ENCODE measurements around the gene PACS2.

The PACS2 gene

DNA sequence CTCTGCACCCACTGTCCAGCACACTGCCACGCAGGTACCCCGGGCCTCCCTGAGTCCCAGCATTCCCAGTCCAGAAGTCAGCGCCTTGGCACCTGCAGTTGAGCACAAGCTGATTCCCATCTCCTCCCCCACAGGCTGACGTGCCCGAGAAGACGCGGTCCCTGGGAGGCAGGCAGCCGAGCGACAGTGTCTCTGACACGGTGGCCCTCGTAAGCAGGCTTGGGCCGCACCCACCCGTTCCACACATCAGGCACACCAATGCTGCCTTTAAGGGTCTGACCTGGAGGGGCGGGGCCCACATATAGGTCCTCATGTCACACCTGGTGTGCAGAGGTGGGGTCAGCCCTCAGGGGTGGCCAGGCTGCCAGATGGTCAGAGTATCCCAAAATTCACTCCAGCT lies 65.4 kb downstream of the PACS2 start:
- TF ChIP-seq, protein P1, sequence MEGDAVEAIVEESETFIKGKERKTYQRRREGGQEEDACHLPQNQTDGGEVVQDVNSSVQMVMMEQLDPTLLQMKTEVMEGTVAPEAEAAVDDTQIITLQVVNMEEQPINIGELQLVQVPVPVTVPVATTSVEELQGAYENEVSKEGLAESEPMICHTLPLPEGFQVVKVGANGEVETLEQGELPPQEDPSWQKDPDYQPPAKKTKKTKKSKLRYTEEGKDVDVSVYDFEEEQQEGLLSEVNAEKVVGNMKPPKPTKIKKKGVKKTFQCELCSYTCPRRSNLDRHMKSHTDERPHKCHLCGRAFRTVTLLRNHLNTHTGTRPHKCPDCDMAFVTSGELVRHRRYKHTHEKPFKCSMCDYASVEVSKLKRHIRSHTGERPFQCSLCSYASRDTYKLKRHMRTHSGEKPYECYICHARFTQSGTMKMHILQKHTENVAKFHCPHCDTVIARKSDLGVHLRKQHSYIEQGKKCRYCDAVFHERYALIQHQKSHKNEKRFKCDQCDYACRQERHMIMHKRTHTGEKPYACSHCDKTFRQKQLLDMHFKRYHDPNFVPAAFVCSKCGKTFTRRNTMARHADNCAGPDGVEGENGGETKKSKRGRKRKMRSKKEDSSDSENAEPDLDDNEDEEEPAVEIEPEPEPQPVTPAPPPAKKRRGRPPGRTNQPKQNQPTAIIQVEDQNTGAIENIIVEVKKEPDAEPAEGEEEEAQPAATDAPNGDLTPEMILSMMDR (IDR thresholded peaks at IDR 0.05): no peak
- DNase-seq (ENCODE audit: low spot score): no peak
- Histone ChIP-seq H3K27ac (no peak overlapping the region), H3K4me3 (no peak overlapping the region)

DNA sequence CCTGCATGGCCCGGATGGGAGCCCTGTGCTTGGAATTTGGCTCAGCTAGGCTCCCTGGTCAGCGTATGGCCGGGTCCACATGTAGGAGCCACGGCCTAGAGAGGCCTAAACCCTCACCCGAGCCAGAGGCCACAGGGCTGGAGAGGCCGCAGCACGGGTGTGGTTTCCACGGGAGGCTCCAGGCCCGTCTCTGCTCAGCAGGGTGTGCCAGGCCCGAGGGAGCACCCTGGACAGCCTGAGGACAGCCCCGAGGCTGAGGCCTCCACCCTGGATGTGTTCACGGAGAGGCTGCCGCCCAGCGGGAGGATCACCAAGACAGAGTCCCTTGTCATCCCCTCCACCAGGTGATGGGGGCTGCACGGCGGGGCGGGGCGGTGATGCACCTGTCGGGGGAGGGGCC lies 66.2 kb downstream of the PACS2 start:
- Histone ChIP-seq H3K27ac (no peak overlapping the region), H3K4me3 (no peak overlapping the region)
- DNase-seq (ENCODE audit: low spot score): no peak
- TF ChIP-seq, protein P1 (IDR thresholded peaks at IDR 0.05): no peak

DNA sequence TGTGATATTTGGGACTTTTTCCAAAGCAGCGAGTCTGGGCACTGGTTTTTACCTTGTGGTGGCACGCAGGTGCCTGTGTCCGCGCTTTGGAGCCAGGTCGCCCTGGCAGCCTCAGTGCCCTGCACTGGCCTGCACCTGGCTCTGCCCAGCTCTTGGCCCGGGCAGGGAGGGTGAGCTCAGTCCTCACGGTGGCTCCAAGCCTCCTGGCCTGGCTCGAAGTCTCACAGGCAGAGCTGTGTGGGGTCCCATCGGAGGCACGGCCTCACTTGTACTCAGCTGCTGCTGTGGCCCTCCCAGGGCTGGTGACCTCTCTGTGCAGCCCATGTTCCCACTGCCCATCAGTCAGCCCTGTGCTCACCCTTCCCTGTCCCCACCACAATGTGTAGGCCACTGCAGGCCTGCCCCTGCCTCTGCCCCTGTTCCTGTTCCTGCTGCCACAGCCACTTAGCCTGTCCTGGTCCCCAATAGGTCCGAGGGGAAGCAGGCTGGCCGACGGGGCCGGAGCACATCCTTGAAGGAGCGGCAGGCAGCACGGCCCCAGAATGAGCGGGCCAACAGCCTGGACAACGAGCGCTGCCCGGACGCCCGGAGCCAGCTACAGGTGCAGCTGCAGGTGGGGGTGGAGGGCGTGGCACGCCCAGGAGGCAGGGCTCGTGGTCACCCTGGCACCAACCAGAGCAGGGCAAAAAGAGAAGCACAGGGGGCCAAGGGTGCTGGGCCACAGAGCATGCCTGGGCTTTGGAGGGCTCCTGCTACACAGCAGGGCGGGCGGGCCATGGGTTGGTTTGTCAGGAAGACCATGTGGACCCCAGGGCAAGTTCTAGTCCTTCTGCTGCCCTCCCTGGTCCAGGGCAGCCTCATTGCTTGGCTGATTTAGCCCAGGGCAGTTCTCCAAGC lies 67.1 kb downstream of the PACS2 start:
- TF ChIP-seq, protein P1 (IDR thresholded peaks at IDR 0.05): no peak
- H3K4me3 ChIP-seq: no peak overlapping the region
- no peak for DNase-seq (ENCODE audit: low spot score)
- no peak overlapping the region for H3K27ac ChIP-seq

DNA sequence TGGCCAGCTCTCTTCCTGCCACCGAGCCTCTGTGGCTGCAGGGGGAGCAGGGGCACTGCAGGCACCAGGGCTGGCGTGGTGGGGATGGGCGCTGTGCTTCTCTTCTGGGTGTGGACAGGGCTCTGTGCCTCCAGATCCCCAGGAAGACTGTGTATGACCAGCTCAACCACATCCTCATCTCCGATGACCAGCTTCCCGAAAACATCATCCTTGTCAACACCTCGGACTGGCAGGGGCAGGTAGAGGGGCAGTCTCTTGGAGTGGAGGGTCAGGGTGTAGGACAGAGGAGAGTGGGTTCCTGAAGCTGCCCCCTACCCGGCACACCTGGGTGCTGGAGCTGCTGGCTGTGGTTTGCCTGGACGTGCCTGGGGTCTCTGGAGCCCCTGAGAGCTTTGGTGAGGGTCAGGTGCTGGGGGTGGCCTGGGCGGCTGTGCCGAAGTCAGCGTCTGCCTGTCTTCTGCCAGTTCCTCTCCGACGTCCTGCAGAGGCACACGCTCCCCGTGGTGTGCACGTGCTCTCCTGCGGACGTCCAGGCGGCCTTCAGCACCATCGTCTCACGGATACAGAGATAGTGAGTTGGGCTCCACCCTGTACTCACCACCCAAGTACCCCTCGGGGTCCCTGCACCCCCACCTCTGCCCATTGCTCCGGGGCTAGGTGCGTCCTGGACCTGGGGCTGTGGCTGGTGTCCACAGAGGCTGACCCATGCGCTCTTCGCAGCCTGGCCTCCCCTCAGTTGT lies 68.0 kb downstream of the PACS2 start:
- Histone ChIP-seq H3K27ac (no peak overlapping the region), H3K4me3 (no peak overlapping the region)
- DNase-seq (ENCODE audit: low spot score): no peak
- TF ChIP-seq, protein P1 (IDR thresholded peaks at IDR 0.05): no peak

DNA sequence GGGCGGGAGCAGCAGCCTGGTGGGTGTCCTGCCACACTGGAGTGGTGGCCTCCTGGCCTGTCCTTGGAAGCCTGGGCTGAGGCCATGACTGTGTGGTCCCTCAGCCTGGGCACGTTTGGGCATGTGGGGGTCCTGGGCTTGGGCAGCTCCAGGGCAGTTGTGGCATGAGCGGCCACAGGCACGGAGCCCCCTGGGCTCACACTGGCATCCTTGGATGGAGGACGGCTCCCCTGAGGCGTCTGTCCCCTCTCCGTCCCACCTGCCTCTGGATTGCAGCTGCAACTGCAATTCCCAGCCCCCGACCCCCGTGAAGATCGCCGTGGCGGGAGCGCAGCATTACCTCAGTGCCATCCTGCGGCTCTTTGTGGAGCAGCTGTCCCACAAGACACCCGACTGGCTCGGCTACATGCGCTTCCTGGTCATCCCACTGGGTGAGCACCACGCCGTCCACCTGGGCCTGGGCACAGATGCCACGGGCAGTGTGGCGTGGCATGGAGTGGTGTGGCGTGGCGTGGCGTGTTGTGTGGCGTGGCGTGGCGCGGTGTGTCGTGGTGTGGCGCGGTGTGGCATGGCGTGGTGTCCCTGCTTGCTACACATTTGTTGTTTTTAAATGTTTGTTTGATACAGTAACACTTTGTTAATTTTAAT lies 68.7 kb downstream of the PACS2 start:
- Histone ChIP-seq H3K27ac (no peak overlapping the region), H3K4me3 (no peak overlapping the region)
- DNase-seq (ENCODE audit: low spot score): no peak
- TF ChIP-seq, protein P1 (IDR thresholded peaks at IDR 0.05): no peak

DNA sequence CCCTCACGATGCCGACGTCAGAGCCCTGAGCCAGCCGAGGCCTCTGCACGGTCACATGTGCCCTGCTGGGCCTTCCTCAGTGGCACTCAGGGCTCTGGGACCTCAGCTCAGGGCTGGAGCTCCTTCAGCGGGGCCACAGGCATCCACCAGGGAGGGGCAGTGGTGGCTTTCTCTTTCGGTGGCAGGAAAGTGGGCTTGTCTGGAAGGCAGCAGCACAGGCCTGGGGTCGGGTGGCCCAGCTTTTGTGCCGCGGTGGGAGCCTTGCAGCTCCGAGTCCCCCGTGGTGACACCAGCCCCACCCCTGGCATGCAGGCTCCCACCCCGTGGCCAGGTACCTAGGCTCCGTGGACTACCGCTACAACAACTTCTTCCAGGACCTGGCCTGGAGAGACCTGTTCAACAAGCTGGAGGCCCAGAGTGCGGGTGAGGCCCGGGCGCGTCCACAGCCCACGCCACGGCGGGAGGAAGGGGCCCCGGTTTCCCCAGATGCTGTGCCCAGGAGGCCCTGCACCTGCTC lies 69.6 kb downstream of the PACS2 start:
- TF ChIP-seq, protein P1 (IDR thresholded peaks at IDR 0.05): no peak
- Histone ChIP-seq H3K4me3 (no peak overlapping the region), H3K27ac (no peak overlapping the region)
- no peak for DNase-seq (ENCODE audit: low spot score)
